ENCODE results near the gene SCUBE2. TPM values are rescaled to one million over a fixed set of nuclear protein-coding genes. Genes with fewer than 3 reads are reported as not detected.

SCUBE2 gene
- total RNA-seq, 1 experiment from 2014 or later = 1.9 TPM

DNA sequence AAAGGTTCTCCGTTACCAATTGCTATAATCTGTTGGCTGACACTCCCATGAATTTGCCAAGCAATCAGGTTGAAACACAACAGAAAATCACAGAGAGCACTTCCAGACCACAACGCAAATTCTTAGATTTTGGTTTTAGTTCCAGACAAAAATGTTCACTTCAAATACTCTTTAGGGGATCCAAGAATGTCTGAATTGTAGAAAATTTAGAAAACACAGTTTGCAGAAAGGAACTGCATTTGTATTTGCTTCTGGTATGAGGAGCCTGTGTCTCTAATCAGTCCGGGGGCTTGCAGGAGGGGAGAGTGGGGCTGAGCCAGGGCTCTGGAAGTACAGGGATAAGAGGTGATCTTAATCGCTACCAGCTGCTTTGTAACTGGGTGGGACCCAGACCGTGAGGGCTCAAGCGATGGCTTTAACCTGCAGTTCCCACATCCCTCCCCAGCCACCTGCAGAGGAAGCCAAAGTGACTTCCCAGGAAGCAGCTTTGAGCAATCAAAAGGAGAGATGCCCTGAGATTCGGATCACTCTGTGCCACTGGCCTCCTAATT, 18.7 kb downstream of the SCUBE2 start (continued):
- TF ChIP-seq, protein P1, sequence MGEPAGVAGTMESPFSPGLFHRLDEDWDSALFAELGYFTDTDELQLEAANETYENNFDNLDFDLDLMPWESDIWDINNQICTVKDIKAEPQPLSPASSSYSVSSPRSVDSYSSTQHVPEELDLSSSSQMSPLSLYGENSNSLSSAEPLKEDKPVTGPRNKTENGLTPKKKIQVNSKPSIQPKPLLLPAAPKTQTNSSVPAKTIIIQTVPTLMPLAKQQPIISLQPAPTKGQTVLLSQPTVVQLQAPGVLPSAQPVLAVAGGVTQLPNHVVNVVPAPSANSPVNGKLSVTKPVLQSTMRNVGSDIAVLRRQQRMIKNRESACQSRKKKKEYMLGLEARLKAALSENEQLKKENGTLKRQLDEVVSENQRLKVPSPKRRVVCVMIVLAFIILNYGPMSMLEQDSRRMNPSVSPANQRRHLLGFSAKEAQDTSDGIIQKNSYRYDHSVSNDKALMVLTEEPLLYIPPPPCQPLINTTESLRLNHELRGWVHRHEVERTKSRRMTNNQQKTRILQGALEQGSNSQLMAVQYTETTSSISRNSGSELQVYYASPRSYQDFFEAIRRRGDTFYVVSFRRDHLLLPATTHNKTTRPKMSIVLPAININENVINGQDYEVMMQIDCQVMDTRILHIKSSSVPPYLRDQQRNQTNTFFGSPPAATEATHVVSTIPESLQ (CRISPR knock-in tag; IDR thresholded peaks at IDR 0.05) = no peak
- TF ChIP-seq, protein P2, sequence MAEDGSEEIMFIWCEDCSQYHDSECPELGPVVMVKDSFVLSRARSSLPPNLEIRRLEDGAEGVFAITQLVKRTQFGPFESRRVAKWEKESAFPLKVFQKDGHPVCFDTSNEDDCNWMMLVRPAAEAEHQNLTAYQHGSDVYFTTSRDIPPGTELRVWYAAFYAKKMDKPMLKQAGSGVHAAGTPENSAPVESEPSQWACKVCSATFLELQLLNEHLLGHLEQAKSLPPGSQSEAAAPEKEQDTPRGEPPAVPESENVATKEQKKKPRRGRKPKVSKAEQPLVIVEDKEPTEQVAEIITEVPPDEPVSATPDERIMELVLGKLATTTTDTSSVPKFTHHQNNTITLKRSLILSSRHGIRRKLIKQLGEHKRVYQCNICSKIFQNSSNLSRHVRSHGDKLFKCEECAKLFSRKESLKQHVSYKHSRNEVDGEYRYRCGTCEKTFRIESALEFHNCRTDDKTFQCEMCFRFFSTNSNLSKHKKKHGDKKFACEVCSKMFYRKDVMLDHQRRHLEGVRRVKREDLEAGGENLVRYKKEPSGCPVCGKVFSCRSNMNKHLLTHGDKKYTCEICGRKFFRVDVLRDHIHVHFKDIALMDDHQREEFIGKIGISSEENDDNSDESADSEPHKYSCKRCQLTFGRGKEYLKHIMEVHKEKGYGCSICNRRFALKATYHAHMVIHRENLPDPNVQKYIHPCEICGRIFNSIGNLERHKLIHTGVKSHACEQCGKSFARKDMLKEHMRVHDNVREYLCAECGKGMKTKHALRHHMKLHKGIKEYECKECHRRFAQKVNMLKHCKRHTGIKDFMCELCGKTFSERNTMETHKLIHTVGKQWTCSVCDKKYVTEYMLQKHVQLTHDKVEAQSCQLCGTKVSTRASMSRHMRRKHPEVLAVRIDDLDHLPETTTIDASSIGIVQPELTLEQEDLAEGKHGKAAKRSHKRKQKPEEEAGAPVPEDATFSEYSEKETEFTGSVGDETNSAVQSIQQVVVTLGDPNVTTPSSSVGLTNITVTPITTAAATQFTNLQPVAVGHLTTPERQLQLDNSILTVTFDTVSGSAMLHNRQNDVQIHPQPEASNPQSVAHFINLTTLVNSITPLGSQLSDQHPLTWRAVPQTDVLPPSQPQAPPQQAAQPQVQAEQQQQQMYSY (CRISPR knock-in tag; IDR thresholded peaks at IDR 0.05) = no peak
- no peak for TF ChIP-seq EMX1 (CRISPR knock-in tag; IDR thresholded peaks at IDR 0.05)
- TF ChIP-seq FOXJ3 (CRISPR knock-in tag; IDR thresholded peaks at IDR 0.05; ENCODE audit: borderline replicate concordance) = no peak
- TF ChIP-seq, protein P3, sequence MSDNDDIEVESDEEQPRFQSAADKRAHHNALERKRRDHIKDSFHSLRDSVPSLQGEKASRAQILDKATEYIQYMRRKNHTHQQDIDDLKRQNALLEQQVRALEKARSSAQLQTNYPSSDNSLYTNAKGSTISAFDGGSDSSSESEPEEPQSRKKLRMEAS (CRISPR knock-in tag; IDR thresholded peaks at IDR 0.05) = no peak
- TF ChIP-seq KAT7 (CRISPR knock-in tag; IDR thresholded peaks at IDR 0.05; ENCODE audit: borderline replicate concordance) = no peak
- no peak for TF ChIP-seq CREM (CRISPR knock-in tag; IDR thresholded peaks at IDR 0.05)
- TF ChIP-seq RELA (CRISPR knock-in tag; IDR thresholded peaks at IDR 0.05; ENCODE audit: borderline replicate concordance) = no peak
- TF ChIP-seq, protein P4, sequence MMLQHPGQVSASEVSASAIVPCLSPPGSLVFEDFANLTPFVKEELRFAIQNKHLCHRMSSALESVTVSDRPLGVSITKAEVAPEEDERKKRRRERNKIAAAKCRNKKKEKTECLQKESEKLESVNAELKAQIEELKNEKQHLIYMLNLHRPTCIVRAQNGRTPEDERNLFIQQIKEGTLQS (CRISPR knock-in tag; conservative IDR thresholded peaks at IDR 0.05) = no peak
- TF ChIP-seq ZNF232 (CRISPR knock-in tag; IDR thresholded peaks at IDR 0.05) = no peak

DNA sequence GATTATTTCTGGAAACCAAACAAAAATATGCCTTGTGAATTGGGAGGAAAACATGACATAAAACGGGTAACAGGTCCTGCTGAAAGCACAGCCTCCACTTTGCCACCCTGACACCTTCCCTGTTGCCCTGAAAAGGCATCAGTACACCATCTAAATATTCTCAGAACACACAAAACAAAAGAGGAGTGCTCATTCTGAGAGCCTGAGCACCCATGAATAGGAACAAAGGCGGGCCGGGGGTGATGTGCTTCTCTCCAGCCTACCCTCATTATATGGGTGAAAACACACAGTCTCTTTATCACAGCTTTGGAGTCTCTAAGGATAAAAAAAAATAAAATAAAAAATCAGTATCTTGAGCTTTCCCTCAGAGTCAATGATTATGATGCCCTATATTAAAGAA, 19.7 kb downstream of the SCUBE2 start:
- TF ChIP-seq NR1H2 (CRISPR knock-in tag; IDR thresholded peaks at IDR 0.05) = no peak
- TF ChIP-seq, protein P5, sequence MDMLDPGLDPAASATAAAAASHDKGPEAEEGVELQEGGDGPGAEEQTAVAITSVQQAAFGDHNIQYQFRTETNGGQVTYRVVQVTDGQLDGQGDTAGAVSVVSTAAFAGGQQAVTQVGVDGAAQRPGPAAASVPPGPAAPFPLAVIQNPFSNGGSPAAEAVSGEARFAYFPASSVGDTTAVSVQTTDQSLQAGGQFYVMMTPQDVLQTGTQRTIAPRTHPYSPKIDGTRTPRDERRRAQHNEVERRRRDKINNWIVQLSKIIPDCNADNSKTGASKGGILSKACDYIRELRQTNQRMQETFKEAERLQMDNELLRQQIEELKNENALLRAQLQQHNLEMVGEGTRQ (CRISPR knock-in tag; IDR thresholded peaks at IDR 0.05) = no peak
- Mint-ChIP-seq H3K27me3 (ENCODE audit: low read depth) (no peaks in the 10 kb centered on the region; the same call in 1 of the 2 replicates), H3K4me3 (no peak overlapping the region), H3K36me3 (no peaks in the 10 kb centered on the region), H3K9me3 (no peaks in the 10 kb centered on the region), H3K27ac (no peak overlapping the region), H3K4me1 (peaks cover 16% of the 10 kb centered on the region)
- ATAC-seq (no peak), DNase-seq (ENCODE audit: low spot score) (no peak)
- POLR2A ChIA-PET = no interaction called here
- CTCF ChIA-PET = interaction anchor here (0.9 to 2.6 kb wide), 5 partner anchors 10 to 66 kb away, joined by 3 to 11 read pairs (median 3); no protein-coding TSS in a partner anchor

DNA sequence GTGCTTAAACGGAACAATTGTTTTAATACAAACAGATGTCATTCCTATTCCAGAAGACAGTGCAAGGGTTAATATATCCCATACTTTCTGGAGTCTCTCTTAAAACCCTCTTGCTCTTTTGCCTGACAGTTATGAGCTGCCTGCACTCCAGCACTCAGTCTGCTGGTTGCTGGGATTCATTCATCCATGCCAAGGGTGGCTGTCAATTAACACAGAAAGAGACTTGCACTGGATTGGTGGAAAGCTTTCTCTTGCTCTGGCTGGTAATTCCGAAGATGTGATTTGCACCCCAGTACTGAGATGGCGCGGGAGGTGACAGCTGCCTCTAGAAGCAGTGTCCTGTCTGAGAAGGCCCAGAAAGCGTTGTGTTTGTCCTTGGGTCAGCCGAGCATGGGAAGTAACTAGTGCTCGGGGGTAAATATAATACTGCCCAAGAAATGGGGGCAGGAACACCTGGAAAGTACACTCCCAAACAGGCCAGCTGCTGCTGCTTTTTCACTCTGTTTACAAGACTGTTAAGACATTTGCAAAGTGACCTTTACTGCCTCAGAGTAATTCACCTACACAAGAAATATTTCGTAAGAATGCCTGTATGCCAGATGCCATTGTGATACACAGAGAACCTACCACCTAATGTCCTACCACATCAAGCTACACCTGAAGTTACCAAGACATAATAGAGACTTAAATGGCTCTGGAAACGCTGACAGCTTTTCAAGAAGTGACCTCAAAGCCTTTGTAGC, 20.5 kb downstream of the SCUBE2 start:
- CTCF ChIA-PET = interaction anchor here (0.9 to 2.6 kb wide), 5 partner anchors 9 to 67 kb away, joined by 3 to 11 read pairs (median 3); no protein-coding TSS in a partner anchor

More for the DNA sequence above, 20.5 kb downstream of the SCUBE2 start:
- Mint-ChIP-seq H3K36me3 (no peaks in the 10 kb centered on the region), H3K27me3 (ENCODE audit: low read depth) (no peaks in the 10 kb centered on the region; the same call in 1 of the 2 replicates), H3K4me3 (no peak overlapping the region), H3K9me3 (no peaks in the 10 kb centered on the region), H3K27ac (no peak overlapping the region), H3K4me1 (peaks cover 22% of the 10 kb centered on the region)
- TF ChIP-seq JAZF1 (CRISPR knock-in tag; IDR thresholded peaks at IDR 0.05) (no peak), SMAD3 (CRISPR knock-in tag; IDR thresholded peaks at IDR 0.05; ENCODE audit: borderline replicate concordance) (no peak), PRRX2 (CRISPR knock-in tag; IDR thresholded peaks at IDR 0.05) (no peak), EMX1 (CRISPR knock-in tag; IDR thresholded peaks at IDR 0.05) (no peak)
- TF ChIP-seq, protein P6, sequence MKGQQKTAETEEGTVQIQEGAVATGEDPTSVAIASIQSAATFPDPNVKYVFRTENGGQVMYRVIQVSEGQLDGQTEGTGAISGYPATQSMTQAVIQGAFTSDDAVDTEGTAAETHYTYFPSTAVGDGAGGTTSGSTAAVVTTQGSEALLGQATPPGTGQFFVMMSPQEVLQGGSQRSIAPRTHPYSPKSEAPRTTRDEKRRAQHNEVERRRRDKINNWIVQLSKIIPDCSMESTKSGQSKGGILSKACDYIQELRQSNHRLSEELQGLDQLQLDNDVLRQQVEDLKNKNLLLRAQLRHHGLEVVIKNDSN (CRISPR knock-in tag; IDR thresholded peaks at IDR 0.05) = no peak
- TF ChIP-seq, protein P1 (CRISPR knock-in tag; IDR thresholded peaks at IDR 0.05) = no peak
- DNase-seq (ENCODE audit: low spot score) = no peak
- ATAC-seq = no peak
- POLR2A ChIA-PET = no interaction called here

All from WTC11 (cell line).